NCI-H2081 (cell line): ENCODE data around the gene RBM19.

Source experiments
- DNase-seq, 2 experiments: peaks; one replicate each; lab custom pipeline; 2025; lab: John Stamatoyannopoulos, UW

The RBM19 gene

DNA sequence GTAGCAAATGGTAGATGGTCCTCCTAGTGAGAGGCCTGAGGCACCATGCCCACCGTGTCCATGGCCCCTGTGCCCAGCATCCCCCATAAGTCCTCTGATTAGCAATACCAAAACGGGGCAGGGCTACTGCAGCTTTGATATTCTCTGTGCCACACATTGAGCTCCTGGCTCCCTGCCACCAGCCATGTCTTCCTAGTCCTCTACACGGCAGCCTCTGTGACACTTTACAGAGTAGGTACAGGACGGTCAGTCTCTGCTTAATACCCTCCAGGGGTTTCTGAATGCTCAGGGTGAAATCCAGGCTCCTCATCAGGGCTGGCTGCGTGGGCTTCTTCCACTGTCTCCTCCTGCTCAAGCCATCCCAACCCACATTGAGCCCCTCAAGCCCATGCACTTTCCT, 8.0 kb downstream of the RBM19 start:
- DNase-seq: no peak

DNA sequence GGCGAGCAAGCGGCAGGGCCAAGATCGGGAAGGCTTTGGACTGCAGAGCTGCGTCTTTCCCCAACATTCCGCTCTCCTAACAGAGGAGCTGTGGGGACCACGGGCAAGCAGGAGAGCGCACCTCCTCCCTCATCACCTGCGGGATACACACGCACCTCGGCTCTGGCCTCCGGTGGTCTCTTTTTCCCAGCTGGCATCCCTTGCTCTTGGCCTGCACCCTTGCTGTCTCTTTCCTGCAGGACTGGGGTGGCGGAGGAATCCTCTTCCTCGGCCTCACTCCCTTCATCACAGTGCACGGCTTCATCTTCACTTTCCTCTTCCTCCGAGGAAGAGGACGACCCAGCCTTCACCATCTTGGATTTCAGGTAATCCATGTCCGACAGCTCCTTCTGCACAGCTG, 8.5 kb downstream of the RBM19 start:
- no peak for DNase-seq

DNA sequence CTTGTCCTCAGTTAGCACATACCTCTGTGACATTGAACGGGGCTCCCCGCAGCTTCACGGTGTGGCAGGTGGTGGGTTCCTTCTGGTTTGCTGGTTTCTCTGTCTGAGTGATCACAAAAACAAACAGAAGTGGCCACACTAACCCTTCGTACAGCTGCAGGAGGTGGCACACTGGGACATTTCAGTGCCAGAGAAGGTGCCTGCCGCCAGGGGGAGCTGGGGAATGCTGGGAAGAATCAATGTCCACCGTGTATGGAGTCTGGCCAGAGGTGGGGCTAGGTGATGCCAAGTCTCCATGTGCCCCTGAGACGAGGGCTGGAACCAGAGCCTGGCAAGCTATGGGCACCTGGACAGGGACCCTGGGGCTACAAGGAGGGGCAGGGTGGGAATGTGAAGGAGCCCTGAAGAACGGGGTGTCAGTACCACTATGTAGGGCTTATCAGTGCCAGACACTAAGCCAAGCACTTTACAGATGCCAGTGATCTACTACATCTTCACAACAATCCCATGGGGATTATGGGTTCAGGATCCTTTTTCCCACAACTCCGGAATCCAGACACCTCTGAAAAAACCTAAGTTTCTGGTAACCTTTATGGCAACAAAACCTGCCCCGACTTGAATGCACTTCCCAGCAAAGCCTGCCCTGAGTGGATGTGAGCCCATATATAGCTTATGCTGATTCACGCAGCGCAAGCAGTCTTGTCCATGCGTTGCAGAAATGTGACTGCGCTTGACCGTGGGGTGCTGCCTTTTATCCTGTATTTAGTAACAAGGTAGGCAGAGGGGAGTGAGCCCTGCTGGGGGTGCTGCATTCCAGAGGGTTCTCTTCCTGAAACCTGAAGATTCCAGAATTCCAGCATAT, 10.8 kb downstream of the RBM19 start:
- no peak for DNase-seq

GRCh38 chr12:113954547-113954946, 11.6 kb downstream of the RBM19 start:
- no peak for DNase-seq

DNA sequence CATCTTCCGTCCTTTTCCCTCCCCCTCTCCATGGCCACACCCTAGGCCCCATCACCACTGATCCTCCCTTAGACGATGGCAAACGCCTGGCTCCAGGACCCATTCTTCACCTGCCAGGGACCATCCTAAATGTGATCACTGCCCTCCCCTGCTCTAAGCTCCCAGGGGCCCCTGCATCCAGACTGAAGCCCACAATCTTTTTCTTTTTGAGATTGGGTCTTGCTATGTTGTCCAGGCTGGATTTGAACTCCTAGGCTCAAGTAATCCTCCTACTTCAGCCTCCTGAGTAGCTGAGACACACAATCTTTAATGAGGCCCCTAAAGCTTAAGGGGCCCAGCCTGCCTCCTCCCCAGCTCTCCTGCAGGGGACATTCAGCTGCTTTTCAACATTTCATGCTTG, 15.3 kb downstream of the RBM19 start:
- DNase-seq: no peak

GRCh38 chr12:113949321-113950305, 16.5 kb downstream of the RBM19 start:
- no peak for DNase-seq

DNA sequence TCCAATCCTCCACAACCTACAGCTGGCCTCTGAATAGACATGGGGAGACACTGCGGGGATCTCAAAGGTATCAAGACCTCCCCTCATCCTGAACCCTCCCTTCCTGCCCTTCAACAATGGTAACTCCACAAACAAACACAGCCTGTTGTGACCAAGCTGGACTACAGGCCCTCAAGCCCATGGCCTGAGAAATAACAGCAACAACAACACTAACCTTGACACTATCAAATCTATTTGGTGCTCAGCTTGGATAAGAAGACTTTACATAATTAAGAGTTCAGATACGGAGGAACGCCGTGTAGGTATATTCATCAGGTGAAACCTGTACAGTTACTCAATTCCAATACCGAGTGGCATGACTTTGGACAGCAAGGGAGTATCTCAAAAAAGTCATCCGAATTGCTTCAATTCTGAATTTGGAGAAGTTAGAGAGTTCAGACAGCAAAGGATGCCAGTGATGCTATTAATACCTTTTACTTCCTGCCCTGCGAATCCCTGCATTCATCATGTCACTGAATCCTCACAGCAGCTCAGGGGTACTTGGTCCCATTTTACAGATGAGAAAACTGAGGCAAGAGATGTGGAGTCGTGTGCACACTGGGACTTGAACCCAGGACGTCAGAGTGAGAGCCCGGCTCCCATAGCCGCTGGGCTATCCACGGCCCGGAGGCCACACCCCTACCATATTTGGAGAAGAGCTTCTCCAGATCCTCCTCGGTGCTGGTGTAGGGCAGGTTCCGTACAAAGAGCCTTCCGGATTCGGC, 17.8 kb downstream of the RBM19 start:
- no peak for DNase-seq

DNA sequence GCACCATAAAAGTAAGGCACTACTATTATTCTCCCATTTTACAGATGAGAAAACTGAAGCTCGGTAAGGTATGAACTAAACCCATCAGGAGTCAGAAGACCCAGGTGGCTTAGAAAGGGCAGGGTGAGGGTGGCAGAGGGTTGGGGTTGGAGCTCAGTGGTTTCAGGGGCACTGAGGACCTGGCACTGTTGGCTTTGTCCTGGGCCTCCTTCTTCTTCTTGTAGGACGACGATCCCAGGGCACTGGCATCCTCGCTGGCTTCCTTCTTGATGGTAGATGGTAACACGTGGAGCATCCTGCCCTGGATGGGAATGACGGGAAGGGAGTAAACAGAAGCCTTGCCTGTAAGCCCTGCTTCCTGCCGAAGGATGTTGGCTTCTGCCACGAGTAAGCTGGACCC, 19.9 kb downstream of the RBM19 start:
- no peak for DNase-seq

- no peak for DNase-seq
Measured at GRCh38 chr12:113945174-113946173, 20.7 kb downstream of the RBM19 start.

DNA sequence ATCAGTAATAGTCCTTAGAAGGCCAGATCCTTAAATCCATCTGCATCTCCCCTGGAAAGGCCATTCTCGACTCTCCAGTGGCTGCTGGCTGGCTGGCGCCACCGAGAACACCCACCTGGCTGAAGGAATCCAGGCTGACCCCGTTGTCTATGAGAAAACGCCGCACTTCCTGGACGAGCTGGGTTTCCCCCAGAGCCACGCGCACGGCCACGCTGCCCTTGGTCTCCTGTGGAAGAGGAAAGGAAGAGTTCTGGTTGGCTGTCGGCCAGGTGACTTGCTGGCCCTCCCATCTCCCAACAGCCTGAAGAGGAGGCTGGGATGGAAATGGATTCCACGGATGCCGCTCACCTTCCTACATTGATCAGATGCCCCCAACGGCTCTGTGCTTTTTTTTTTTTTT, 23.9 kb downstream of the RBM19 start:
- no peak for DNase-seq

DNA sequence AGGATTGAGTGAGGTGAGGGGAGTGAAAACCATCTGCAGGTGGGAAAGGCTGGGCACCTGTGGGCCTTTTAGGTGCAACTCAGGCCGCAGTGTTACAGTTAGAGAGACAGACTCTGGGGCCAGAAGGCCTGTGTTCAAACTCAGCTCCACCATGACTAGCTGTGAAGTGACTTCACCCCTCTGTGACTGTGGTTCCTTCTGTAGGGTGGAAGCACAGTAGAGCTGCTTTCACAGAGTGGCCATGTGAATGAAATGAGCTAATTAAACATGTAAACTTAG, 25.0 kb downstream of the RBM19 start:
- no peak for DNase-seq

DNA sequence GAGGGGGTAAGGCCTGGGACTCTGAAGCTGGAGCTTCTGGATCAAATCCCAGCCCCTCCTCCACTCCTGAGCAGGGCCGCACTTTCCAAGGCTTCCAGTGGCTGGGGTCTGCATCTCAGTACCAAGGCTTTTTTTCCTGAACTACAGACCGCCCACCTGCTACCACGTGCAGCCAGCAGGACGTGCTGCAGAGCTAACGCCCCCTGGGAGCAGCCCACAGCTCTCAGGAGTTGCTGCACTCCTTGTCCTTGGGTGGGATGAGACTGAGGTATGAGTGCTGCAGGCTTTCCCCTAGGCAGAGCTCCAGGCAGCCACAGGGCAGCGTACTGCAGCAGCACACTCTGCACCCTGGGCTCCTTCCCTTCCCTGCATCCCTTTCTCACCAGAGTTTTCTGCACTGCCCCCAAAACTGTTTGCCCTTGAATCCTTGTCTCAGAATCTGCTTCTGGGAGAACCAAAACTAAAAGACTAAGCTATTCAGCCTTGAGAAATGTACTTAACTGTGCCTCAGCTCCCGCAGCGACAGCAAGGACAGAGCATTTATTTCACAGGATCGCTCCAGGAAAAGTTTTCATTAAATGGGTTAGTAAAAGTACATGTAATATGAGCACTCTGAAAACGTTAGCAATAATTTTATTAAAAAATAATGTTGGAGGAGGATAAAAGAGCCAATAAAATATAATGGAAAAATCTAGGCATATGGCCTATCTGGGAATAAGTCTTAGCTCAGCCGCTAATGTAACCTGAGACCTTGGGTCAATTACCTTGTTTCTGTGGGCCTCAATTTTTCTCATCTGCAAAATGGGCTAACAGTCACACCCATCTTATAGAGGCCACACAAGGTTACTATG, 25.5 kb downstream of the RBM19 start:
- no peak for DNase-seq

GRCh38 chr12:113939867-113940266, 26.3 kb downstream of the RBM19 start:
- DNase-seq: no peak

DNA sequence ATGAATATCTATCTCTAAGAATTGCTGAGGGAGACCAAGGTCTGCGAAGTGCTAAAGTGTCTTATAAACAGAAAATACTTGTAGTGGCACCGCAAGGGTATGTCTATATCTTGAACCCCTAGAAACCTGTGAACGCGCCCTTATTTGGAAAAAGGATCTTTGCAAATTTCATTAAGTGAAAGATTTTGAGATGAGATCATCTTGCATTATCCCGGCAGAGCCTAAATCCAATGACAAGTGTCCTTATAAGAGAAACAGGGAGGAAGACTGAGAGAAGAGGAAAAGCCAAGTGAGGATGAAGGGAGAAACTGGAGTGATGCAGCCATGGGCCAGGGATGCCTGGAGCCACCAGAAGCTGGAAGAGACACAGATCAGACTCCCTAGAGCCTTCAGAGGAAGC, 27.7 kb downstream of the RBM19 start:
- DNase-seq: no peak

DNA sequence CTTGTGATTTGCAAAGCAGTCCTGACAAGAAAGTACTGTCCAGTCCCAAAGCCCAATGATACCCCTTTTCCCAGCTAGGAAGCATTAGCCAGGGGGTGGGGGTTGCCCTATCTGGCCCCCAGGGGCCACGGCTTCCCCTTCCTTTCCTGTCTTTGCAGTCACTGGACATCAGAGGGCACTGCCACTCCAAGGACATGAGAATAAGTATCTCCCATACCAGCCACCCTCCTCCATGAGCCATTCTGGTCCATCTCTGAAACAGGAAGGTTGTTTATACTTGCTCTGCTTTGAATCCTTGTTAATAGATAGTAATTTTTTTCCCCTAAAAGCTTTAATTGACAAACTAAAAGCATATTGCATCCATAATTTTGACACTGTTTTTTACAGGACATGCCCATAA, 29.7 kb downstream of the RBM19 start:
- DNase-seq: no peak

DNA sequence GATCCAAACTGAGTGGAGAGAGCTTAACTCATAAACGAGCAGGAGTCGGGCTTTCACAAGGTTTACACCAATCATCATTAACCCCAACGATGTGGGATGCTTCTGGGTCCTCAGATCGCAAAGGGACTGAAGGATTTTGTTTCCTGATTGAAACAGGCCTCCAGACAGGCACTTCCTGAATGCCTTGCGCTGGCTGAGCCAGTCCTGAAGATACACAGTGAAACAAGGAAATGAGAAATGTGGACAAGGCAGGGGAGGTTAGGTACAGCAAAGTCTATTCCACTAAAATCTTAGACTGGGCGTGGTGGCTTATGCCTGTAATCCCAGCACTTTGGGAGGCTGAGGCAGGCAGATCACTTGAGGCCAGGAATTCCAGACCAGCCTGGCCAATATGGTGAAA, 30.7 kb downstream of the RBM19 start:
- DNase-seq: no peak

DNA sequence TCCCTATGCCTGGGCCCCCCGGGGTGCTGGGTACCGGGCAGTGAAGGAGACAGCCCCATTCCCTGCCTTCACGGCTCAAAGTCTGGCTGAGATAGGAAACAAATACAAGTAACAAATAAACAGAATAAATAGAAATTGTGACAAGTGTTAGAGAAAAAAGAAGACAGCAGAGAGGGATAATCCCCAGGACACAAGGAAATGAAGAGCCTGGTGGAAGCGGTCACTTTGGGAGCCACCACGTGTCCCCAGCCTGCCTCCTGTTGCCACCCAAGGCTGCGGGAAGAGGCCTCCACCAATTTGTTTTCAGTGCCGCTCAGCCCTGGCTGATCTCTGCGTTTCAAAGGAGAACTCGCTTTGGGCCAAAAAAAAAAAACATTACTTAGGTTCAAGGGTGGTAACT, 31.2 kb downstream of the RBM19 start:
- no peak for DNase-seq

DNA sequence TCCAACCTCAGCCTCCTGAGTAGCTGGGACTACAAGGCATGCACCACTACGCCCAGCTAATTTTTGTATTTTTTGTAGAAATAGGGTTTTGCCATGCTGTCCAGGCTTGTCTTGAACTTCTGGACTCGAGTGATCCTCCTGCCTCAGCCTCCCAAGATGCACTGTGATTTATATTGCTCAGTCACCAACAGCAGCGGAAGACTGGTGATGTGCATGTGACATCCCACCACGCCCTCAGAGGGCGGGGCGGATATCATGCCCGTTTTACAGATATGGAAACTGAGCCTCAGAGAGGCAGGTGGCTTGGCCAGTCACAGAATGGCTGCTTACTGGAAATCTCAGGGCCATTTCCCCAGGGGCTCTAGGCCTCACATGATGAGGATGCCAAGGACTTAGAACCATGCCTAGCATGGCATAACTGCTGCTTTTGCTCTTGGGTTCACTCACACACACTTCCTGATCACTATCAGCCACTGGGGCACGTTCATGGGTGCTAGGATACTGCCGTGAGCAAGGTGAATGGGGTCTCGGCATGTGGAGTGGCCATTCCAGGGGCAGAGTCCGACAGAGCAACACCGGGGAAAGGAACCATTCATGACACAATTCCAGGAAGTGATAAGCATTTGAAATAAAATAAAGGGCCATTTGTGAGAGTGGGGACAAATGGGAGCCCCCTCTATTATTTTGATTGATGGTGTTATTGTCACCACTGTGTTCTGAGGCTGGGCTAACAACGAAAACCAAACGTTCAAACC, 31.9 kb downstream of the RBM19 start:
- no peak for DNase-seq

GRCh38 chr12:113933201-113933786, 32.8 kb downstream of the RBM19 start:
- no peak for DNase-seq
